ENCODE data around the gene SYNJ2BP.

- no peak for TF ChIP-seq CTCF (IDR thresholded peaks at IDR 0.05)
- TF ChIP-seq EZH2 (IDR thresholded peaks at IDR 0.05) = no peak
These were observed 31.9 kb upstream of the SYNJ2BP start for GRCh38 chr14:70448633-70449340.
